Measurements from ENCODE around the gene CLMN. TPM values are rescaled to one million over a fixed set of nuclear protein-coding genes. Genes with fewer than 3 reads are reported as not detected.

Gene CLMN
- total and polyA plus RNA-seq, 4 donors: 4.5 to 33.5 (median 11.7) TPM

DNA sequence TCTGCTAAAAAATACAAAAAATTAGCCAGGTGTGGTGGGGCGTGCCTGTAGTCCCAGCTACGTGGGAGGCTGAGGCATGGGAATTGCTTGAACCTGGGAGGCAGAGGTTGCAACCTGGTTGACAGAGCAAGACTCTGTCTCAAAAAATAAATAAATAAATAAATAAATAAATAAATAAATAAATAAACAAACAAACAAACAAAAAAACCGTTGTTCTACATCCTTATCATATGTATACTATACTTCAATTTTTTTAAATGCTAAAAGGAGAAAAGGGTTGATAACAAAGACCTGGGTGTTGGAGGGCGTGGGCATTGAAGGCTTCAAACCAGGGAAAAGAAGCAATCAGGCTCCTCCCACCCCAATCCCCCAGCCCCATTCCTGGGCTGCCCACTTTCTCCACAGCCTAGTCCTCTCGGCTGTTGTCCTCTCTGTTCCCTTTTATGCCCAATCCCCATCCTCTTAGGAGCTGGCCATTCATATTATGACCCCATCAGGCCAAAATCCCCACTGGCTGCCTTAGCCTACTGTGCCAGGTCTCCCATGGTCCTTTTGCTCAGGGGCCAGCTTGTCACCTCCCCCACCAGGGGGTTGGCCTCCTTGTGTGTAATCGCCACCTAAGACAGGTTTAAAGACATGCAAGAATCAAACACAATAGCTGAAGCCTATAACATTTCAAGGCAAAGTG is 30.2 kb downstream of the CLMN start:
- TF ChIP-seq, protein P1, sequence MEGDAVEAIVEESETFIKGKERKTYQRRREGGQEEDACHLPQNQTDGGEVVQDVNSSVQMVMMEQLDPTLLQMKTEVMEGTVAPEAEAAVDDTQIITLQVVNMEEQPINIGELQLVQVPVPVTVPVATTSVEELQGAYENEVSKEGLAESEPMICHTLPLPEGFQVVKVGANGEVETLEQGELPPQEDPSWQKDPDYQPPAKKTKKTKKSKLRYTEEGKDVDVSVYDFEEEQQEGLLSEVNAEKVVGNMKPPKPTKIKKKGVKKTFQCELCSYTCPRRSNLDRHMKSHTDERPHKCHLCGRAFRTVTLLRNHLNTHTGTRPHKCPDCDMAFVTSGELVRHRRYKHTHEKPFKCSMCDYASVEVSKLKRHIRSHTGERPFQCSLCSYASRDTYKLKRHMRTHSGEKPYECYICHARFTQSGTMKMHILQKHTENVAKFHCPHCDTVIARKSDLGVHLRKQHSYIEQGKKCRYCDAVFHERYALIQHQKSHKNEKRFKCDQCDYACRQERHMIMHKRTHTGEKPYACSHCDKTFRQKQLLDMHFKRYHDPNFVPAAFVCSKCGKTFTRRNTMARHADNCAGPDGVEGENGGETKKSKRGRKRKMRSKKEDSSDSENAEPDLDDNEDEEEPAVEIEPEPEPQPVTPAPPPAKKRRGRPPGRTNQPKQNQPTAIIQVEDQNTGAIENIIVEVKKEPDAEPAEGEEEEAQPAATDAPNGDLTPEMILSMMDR (IDR thresholded peaks at IDR 0.05; ENCODE audit: control extremely low read depth, extremely low read depth): no peak
- Histone ChIP-seq H3K9me3 (ENCODE audit: control insufficient read depth in 4 of 4, insufficient read depth in 3 of 4, low read length in 3 of 4) (peaks cover 0 to 5% (median 0%) of the 10 kb centered on the region in 4 donors), H3K4me1 (ENCODE audit: control insufficient read depth in 5 of 5, insufficient read depth in 5 of 5, low read length in 5 of 5) (peaks cover 0 to 9% (median 0%) of the 10 kb centered on the region in 5 donors), H3K4me3 (no peak overlapping the region), H3K27me3 (ENCODE audit: control insufficient read depth in 3 of 3, insufficient read depth in 3 of 3, low read length in 2 of 3) (no peaks in the 10 kb centered on the region), H3K36me3 (ENCODE audit: control insufficient read depth in 4 of 4, insufficient read depth in 4 of 4, low read length in 4 of 4) (peaks cover 0 to 2% (median 0%) of the 10 kb centered on the region in 4 donors), H3K27ac (ENCODE audit: low read depth in 1 of 2, low read length in 1 of 2) (no peak overlapping the region), H3K9ac (ENCODE audit: insufficient read depth in 1 of 2, low read length in 2 of 2) (no peak overlapping the region)
- 87 to 91% methylated on average over 6 of the region's 6 CpGs for WGBS, 2 donors
- ATAC-seq (ENCODE audit: insufficient read depth, low FRiP score): no peak
- no peak for DNase-seq

DNA sequence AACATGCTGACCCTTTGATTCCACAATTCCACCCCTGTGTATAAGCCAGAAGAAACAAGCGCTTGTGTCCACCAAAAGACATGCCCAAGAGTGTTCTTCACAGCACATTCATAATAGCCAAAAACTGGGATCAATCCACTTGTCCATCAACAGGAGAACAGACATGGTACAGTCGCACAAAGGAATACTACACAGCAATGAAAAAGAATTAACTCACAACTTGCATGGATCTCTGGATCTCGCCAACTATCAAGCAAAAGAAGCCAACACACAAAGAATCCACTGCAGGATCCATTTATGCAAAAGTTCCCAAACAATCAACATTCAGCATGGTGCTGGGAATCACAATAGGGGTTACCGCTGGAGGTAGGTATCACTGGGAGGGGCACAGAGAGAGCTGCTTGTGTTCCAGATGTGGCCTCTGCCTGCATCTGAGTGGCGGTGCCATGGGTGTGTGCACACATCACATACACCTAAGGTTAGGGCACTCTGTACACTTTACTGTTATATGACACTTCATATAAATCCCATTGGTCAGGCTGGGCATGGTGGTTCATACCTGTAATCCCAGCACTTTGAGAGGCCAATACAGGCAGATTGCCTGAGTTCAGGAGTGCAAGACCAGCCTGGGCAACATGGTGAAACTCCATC is 30.9 kb downstream of the CLMN start:
- H3K4me1 ChIP-seq (ENCODE audit: control insufficient read depth in 5 of 5, insufficient read depth in 5 of 5, low read length in 5 of 5): peaks cover 0 to 9% (median 0%) of the 10 kb centered on the region in 5 donors
- ATAC-seq (ENCODE audit: insufficient read depth, low FRiP score): no peak
- peaks cover 0 to 2% (median 0%) of the 10 kb centered on the region in 4 donors for H3K36me3 ChIP-seq (ENCODE audit: control insufficient read depth in 4 of 4, insufficient read depth in 4 of 4, low read length in 4 of 4)
- peaks cover 0 to 5% (median 0%) of the 10 kb centered on the region in 4 donors for H3K9me3 ChIP-seq (ENCODE audit: control insufficient read depth in 4 of 4, insufficient read depth in 3 of 4, low read length in 3 of 4)
- DNase-seq: no peak
- H3K4me3 ChIP-seq: no peak overlapping the region
- no peak overlapping the region for H3K27ac ChIP-seq (ENCODE audit: low read depth in 1 of 2, low read length in 1 of 2)
- no peak overlapping the region for H3K9ac ChIP-seq (ENCODE audit: insufficient read depth in 1 of 2, low read length in 2 of 2)
- TF ChIP-seq, protein P1 (IDR thresholded peaks at IDR 0.05; ENCODE audit: control extremely low read depth, extremely low read depth): no peak
- no peaks in the 10 kb centered on the region for H3K27me3 ChIP-seq (ENCODE audit: control insufficient read depth in 3 of 3, insufficient read depth in 3 of 3, low read length in 2 of 3)
- 95 to 98% methylated on average over 5 of the region's 5 CpGs for WGBS, 2 donors

DNA sequence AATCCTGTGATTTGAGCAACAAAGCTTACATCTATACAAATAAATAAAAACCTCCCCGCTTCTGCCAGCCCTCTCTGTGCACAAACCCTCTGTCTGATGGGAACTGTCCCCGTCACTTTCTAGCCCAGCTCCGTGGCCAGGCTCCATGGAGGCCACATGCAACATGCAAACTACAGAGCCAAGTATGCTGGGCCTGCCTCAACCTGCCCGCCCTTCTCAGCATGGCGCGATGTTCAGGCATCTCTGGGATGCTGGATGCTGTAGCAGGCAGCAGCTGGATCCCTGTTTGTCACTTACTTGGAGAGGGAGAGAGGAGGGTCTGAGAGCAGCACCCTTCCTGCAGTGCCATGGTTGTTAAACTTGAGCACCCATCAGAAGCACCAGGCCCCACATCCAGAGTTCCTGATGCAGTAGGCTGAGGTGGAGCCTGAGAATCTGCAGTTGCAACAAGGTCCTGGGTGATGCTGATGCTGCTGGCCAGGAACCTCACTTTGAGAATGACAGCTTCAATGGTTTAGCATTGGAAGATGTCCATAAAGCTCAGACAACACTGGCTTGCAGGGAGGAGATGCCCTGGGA is 32.4 kb downstream of the CLMN start:
- Histone ChIP-seq H3K4me1 (ENCODE audit: control insufficient read depth in 5 of 5, insufficient read depth in 5 of 5, low read length in 5 of 5) (peaks cover 0 to 9% (median 0%) of the 10 kb centered on the region in 5 donors), H3K27me3 (ENCODE audit: control insufficient read depth in 3 of 3, insufficient read depth in 3 of 3, low read length in 2 of 3) (no peaks in the 10 kb centered on the region), H3K4me3 (no peak overlapping the region), H3K27ac (ENCODE audit: low read depth in 1 of 2, low read length in 1 of 2) (no peak overlapping the region), H3K9me3 (ENCODE audit: control insufficient read depth in 4 of 4, insufficient read depth in 3 of 4, low read length in 3 of 4) (peaks cover 0 to 5% (median 0%) of the 10 kb centered on the region in 4 donors), H3K36me3 (ENCODE audit: control insufficient read depth in 4 of 4, insufficient read depth in 4 of 4, low read length in 4 of 4) (peaks cover 0 to 2% (median 0%) of the 10 kb centered on the region in 4 donors), H3K9ac (ENCODE audit: insufficient read depth in 1 of 2, low read length in 2 of 2) (no peak overlapping the region)
- WGBS, 2 donors: 82 to 91% methylated on average over 6 of the region's 6 CpGs
- DNase-seq: no peak
- TF ChIP-seq, protein P1 (IDR thresholded peaks at IDR 0.05; ENCODE audit: control extremely low read depth, extremely low read depth): no peak
- no peak for ATAC-seq (ENCODE audit: insufficient read depth, low FRiP score)

Measured in lung (tissue), 12 donors.